Epithelial cell of proximal tubule (primary cell): ENCODE results near the gene CD248. TPM values are rescaled to one million over a fixed set of nuclear protein-coding genes. Genes with fewer than 3 reads are reported as not detected.

Experiments
- DNase-seq: peaks from one replicate; pipeline ENCODE4 v3.0.0-alpha.2; 2011; ENCODE audit warnings: low read depth
- H3K4me3 ChIP-seq: 2 replicates; pipeline ENCODE4 v1.5.1; 2011; ENCODE audit warnings: low read depth, mild to moderate bottlenecking, low read length
- total RNA-seq: library from RNA; depleted of rRNA; stranded (reverse); fragments of >200 nt; gene quantifications from 2 replicates; pipeline ENCODE4 v1.2.3, GENCODE V29; 2015
- TF ChIP-seq, protein P1 (sequence below): conservative IDR thresholded peaks from 2 replicates; pipeline ENCODE4 v1.5.1; 2012; ENCODE audit warnings: low read depth, mild to moderate bottlenecking, low read length

CD248 gene
- total RNA-seq, 1 donor from 2014 or later: 1.0 TPM

DNA sequence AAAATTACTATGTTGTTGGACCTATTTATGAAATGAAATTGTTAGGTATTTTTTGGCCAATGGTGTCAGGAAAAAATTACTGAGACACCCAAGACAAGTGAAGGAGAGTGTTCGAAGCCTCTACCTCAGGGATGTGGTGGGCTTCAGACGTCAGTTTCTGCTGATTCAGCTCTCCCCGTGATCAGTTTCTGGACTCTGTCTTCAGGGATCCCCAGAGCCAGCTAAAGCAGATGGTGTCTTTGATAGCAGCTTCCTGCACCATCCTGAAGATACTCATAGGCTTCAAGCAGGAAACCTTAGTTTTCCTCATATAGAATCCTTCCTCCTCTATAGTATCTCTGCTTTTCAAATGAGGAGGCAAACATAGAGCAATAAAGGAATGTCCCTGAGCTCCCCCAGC, 7.4 kb downstream of the CD248 start:
- no peak for DNase-seq
- no peak overlapping the region for H3K4me3 ChIP-seq
- TF ChIP-seq, protein P1, sequence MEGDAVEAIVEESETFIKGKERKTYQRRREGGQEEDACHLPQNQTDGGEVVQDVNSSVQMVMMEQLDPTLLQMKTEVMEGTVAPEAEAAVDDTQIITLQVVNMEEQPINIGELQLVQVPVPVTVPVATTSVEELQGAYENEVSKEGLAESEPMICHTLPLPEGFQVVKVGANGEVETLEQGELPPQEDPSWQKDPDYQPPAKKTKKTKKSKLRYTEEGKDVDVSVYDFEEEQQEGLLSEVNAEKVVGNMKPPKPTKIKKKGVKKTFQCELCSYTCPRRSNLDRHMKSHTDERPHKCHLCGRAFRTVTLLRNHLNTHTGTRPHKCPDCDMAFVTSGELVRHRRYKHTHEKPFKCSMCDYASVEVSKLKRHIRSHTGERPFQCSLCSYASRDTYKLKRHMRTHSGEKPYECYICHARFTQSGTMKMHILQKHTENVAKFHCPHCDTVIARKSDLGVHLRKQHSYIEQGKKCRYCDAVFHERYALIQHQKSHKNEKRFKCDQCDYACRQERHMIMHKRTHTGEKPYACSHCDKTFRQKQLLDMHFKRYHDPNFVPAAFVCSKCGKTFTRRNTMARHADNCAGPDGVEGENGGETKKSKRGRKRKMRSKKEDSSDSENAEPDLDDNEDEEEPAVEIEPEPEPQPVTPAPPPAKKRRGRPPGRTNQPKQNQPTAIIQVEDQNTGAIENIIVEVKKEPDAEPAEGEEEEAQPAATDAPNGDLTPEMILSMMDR: no peak

DNA sequence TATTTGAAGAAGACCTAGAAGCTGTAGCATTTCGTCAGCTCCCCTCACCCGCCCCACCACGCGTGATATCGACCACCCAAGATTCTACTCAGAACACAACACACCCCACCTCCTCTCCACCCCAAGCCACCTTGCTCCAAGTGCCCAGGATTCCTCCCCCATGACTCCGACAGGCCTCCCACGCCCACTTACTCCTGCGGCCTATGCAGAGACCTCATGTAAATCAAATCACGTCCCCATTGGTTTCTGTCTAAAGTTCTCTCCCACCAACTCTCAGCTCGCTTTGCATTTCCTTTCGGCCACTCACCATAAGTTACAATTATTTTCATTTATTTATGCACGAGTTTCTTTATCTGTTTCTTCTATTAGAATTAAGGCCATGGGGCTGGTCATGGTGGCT, 14.2 kb downstream of the CD248 start:
- TF ChIP-seq, protein P1: no peak
- DNase-seq: no peak
- no peak overlapping the region for H3K4me3 ChIP-seq

DNA sequence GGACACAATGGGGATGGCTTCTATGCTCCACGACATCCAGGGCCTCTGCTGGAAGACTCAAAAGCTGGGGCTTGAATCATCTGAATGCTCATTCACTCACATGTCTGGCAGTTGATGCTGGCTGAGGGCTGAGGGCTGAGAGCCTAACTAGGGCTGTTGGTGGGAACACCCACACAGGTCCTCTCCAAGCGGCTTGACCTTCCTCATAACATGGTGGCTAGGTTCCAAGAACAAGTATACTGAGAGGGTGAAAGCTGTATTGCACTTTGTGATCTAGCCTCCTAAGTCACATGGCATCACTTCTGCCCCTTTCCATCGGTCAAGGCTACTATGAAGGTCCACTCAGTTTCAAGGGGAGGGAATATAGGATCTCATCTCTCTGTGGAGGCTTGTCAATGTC, 17.7 kb downstream of the CD248 start:
- no peak overlapping the region for H3K4me3 ChIP-seq
- TF ChIP-seq, protein P1: no peak
- no peak for DNase-seq

DNA sequence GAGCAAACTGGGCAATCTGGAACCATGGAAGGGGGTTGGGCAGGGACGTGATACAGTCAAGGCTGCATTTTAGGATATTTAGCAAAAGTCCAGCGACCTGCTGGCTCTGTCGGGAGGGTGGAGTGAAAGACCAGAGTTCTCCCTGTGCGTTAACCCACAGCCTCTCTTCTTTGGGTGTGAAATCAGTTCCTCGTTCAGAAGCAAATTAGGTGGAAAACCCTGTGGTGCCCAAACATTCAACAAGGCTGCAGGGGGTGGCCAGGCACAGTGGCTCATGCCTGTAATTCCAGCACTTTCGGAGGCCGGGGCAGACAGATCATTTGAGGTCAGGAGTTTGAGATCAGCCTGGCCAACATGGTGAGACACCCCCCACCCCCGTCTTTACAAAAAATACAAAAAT, 19.2 kb downstream of the CD248 start:
- TF ChIP-seq, protein P1: no peak
- DNase-seq: no peak
- no peak overlapping the region for H3K4me3 ChIP-seq

DNA sequence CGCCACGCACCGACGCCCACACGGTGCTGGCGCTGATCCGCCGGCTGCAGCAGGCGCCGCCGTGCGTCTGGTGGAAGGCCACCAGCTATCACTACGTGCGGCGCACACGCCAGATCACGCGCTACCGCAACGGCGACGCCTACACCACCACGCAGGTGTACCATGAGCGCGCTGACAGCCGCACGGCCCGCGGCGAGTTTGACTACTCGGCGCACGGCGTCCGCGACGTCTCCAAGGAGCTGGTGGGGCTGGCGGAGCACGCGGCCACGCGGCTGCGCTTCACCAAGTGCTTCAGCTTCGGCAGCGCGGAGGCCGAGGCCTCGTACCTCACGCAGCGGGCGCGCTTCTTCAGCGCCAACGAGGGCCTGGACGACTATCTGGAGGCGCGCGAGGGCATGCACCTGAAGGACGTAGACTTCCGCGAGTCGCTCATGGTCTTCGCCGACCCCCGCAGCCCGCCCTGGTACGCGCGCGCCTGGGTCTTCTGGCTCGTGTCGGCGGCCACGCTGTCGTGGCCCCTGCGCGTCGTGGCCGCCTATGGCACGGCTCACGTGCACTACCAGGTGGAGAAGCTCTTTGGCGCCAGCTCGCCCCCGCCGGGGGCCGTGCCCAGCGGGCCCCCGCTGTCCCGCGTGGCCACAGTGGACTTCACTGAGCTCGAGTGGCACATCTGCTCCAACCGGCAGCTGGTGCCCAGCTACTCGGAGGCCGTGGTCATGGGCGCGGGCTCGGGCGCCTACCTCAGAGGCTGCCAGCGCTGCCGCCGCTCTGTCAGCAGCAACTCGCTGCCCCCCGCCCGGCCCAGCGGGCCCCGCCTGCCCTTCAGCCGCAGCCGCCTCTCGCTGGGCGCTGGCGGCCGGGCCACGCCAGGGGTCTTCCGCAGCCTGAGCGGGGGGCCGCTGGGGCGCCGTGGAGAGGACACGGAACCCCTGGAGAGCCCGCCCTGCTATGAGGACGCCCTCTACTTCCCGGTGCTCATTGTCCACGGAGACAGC, 21.9 kb downstream of the CD248 start:
- H3K4me3 ChIP-seq: no peak overlapping the region
- TF ChIP-seq, protein P1: no peak
- DNase-seq: no peak

DNA sequence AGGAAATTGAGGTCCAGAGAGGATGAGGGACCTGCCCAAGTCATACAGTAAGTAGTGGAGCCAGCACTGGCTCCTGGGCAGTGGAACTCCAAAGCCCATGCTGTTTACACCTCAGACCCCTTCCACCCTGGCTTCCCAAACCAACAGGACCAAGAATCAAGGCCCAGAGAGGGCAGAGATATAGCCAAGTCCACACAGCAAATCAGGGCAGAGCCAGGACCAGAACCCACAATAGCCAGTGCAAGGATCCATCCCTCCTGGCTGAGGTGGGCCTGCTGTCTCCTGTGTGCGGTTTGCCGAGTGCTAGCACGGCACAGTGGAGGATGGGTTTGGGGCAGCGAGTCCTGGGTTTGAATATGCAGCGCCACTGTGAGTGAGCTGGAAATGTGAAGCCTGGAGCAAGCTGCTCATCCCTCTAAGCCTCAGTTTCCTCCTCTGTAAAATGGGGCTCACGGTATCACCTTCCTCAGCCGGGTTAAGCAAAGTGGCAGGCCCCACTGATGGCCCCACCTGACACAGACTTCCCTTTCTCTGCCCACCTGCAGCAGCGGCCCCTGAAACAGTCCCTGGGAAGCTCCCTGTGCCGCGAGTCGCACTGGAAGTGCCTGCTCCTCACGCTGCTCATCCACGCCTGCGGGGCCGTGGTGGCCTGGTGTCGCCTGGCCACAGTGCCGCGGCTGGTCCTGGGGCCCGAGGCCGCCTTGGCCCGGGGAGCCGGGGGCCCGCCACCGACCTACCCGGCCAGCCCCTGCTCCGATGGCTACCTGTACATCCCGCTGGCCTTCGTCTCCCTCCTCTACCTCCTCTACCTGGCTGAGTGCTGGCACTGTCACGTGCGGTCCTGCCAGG, 22.8 kb downstream of the CD248 start:
- no peak overlapping the region for H3K4me3 ChIP-seq
- no peak for DNase-seq
- TF ChIP-seq, protein P1: no peak
